Chondrocyte (in vitro differentiated cells): ENCODE results near the gene TANC1. TPM values are rescaled to one million over a fixed set of nuclear protein-coding genes. Genes with fewer than 3 reads are reported as not detected.

Experiments used
- DNase-seq: peaks from one replicate; pipeline ENCODE4 v3.0.0; 2021; ENCODE audit warnings: mixed read lengths, low spot score
- H3K27ac Mint-ChIP-seq: one replicate; pipeline ENCODE4 v1.8.0; 2021; ENCODE audit warnings: mild to moderate bottlenecking, moderate library complexity, mixed read lengths; ENCODE audit not compliant: unreplicated experiment
- H3K27me3 Mint-ChIP-seq: 2 replicates; pipeline ENCODE4 v1.8.0; 2021; ENCODE audit warnings: low read depth, mixed read lengths
- H3K36me3 Mint-ChIP-seq: 2 replicates; pipeline ENCODE4 v1.8.0; 2021; ENCODE audit warnings: low read depth, mixed read lengths
- H3K4me1 Mint-ChIP-seq: 2 replicates; pipeline ENCODE4 v1.8.0; 2021; ENCODE audit warnings: low read depth, mild to moderate bottlenecking, mixed read lengths
- H3K4me3 Mint-ChIP-seq: one replicate; pipeline ENCODE4 v1.8.0; 2021; ENCODE audit warnings: mild to moderate bottlenecking, moderate library complexity, mixed read lengths; ENCODE audit not compliant: unreplicated experiment
- H3K9me3 Mint-ChIP-seq: 2 replicates; pipeline ENCODE4 v1.8.0; 2021; ENCODE audit warnings: low read depth, mixed read lengths
- CTCF ChIP-seq: fragments of 200-600 bp; sonication (generic); IDR thresholded peaks from 2 replicates; pipeline ENCODE4 v1.5.0; 2021; ENCODE audit warnings: antibody characterized with exemption, mild to moderate bottlenecking, moderate library complexity
- total RNA-seq: library from RNA; stranded (reverse); gene quantifications from 3 replicates; pipeline ENCODE4 v1.2.1, GENCODE V29; 2021

TANC1 gene
- total RNA-seq, 1 donor from 2014 or later, result 29.5 TPM

DNA sequence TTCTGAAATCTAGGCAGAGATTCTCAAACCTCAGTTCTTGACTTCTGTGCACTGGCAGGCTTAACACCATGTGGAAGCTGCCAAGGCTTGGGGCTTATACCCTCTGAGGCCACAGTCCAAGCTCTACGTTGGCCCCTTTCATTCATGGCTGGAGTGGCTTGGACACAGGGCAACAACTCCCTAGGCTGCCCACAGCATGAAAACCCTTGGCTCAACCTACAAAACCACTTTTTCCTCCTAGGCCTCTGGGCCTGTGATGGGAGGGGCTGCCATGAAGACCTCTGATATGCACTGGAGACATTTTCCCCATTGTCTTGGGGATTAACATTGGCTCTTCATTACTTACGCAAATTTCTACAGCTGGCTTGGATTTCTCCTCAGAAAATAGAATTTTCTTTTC, 46.7 kb downstream of the TANC1 start:
- peaks cover 25% of the 10 kb centered on the region for H3K4me1 Mint-ChIP-seq
- H3K9me3 Mint-ChIP-seq, result peaks cover 15% of the 10 kb centered on the region
- no peak for DNase-seq
- no peaks in the 10 kb centered on the region for H3K27me3 Mint-ChIP-seq
- no peak for TF ChIP-seq CTCF
- H3K36me3 Mint-ChIP-seq, result peaks cover 19% of the 10 kb centered on the region
- no peak overlapping the region for H3K27ac Mint-ChIP-seq
- H3K4me3 Mint-ChIP-seq, result no peak overlapping the region

GRCh38 chr2:159015823-159016222, 47.4 kb downstream of the TANC1 start:
- Mint-ChIP-seq H3K27ac (no peak overlapping the region), H3K9me3 (peaks cover 15% of the 10 kb centered on the region), H3K4me1 (peaks cover 19% of the 10 kb centered on the region), H3K36me3 (peaks cover 19% of the 10 kb centered on the region), H3K4me3 (no peak overlapping the region), H3K27me3 (no peaks in the 10 kb centered on the region)
- DNase-seq, result no peak
- TF ChIP-seq CTCF, result no peak

DNA sequence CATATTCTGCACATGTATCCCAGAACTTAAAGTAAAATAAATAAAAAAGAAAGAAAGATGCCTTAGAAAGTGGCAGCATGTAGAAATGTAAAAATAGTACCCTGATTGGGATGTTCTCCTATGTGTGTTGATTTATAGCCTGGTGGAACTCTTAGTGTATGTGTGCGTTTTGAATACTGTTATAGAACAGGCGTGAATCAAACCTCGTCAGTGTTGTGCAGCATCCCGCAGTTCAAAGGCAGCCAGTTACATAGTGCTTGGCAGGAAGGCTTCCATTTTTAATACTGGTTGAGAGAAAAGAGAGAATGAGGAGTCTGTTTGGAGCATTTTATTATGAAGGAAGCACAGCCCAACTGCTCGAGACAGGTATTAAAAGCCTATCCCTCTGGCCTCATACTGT, 49.4 kb downstream of the TANC1 start:
- no peak overlapping the region for H3K4me3 Mint-ChIP-seq
- peaks cover 15% of the 10 kb centered on the region for H3K9me3 Mint-ChIP-seq
- H3K27ac Mint-ChIP-seq, result no peak overlapping the region
- H3K27me3 Mint-ChIP-seq, result no peaks in the 10 kb centered on the region
- no peak for TF ChIP-seq CTCF
- H3K36me3 Mint-ChIP-seq, result peaks cover 19% of the 10 kb centered on the region
- peaks cover under 1% of the 10 kb centered on the region for H3K4me1 Mint-ChIP-seq
- DNase-seq, result no peak

DNA sequence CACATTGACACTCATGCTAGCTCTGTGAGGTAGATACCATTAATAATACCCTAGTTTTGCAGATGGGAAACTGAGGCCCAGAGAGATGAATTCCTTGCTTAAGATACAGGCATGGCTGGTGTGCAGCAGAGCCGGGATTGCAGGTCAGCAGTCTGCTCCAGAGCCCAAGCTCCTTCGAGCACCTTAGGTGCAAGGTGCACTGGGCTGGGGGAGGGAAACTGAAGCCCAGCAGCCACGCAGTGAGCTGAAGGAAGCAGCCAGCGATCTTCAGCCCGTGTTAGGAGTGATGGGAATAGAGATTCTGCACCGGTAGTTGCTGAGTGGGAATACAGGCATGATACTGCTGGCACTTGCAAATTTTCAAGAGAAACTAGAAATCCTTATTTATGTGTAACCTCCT, 50.6 kb downstream of the TANC1 start:
- no peak for DNase-seq
- H3K27ac Mint-ChIP-seq, result no peak overlapping the region
- H3K36me3 Mint-ChIP-seq, result peaks cover 19% of the 10 kb centered on the region
- peaks cover 15% of the 10 kb centered on the region for H3K9me3 Mint-ChIP-seq
- no peaks in the 10 kb centered on the region for H3K4me1 Mint-ChIP-seq
- TF ChIP-seq CTCF, result no peak
- H3K27me3 Mint-ChIP-seq, result no peaks in the 10 kb centered on the region
- H3K4me3 Mint-ChIP-seq, result no peak overlapping the region

DNA sequence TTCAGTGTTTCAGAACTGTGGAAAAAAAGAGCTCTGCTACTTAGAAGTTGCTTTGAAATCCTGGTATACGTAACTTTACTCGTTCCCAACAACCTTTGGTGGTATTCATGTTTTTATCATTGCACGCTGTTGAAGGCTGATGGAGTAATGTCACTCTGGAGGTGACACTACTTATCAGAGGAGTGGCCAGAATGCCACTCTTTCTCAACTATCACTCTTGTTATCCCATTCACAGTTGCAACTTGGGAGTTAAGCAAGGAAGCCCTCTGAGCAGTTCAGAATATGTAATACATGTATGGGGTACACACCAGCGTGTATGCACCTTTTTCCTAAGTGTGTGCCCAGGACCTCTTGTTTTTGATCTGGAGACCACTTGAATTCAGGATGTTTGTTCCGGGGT, 53.6 kb downstream of the TANC1 start:
- no peak for DNase-seq
- H3K4me3 Mint-ChIP-seq, result no peak overlapping the region
- TF ChIP-seq CTCF, result no peak

More for the DNA sequence above, 53.6 kb downstream of the TANC1 start:
- peaks cover 3% of the 10 kb centered on the region for H3K4me1 Mint-ChIP-seq
- no peak overlapping the region for H3K27ac Mint-ChIP-seq
- H3K27me3 Mint-ChIP-seq, result no peaks in the 10 kb centered on the region
- no peaks in the 10 kb centered on the region for H3K36me3 Mint-ChIP-seq
- H3K9me3 Mint-ChIP-seq, result no peaks in the 10 kb centered on the region
